GM19452 (cell line): Measurements from ENCODE around the gene SORCS2.

Experiments
- ATAC-seq: cut with Tn5 transposase; IDR thresholded peaks from one replicate; pipeline ENCODE4 v1.9.1; 2021; ENCODE audit not compliant: unreplicated experiment

The SORCS2 gene

GRCh38 chr4:7262134-7262533 lies 69.8 kb downstream of the SORCS2 start:
- ATAC-seq = no peak

DNA sequence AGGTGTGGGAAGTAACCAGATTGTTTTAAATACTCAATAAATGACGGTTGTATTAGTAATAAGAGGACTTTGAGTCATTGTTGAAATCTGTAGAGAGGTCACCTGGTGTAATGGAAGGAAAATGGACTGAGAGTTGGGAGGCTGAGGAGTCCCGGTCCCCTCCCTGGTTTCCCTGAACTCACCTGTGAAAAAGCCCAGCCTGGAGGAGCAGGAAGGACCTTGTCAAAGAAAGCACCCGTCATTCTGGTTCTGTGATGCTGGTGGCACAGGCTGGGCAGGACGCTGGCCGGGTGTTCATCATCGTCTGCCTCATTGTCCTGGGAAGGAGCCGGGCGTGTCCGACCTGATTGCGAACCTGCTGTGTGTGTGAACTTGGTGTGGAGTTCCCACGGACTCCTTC lies 70.8 kb downstream of the SORCS2 start:
- no peak for ATAC-seq

DNA sequence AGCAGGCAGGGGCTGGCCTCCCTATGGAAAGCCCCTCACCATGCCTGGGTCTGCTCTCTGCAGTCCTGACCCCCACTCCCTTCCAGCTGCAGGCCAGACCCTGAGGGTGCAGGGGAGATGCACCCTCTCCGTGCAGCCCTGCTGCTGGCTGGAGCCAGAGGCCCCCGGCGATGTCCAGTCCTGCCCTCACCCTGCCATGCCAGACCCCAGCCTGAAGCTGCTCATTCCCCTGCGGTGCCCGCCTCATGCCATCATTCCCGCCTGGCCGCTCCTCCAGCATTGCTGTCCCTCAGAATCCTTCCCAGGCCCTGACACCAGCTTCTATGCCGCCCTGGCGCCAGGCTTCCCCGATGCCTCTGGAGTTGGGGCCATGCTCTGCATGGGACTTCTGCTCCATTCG lies 72.4 kb downstream of the SORCS2 start:
- no peak for ATAC-seq

- ATAC-seq = no peak
Measured at GRCh38 chr4:7266525-7267292, 74.4 kb downstream of the SORCS2 start.

- no peak for ATAC-seq
Measured at GRCh38 chr4:7267829-7268228, 75.5 kb downstream of the SORCS2 start.

GRCh38 chr4:7268941-7269340 lies 76.6 kb downstream of the SORCS2 start:
- no peak for ATAC-seq

DNA sequence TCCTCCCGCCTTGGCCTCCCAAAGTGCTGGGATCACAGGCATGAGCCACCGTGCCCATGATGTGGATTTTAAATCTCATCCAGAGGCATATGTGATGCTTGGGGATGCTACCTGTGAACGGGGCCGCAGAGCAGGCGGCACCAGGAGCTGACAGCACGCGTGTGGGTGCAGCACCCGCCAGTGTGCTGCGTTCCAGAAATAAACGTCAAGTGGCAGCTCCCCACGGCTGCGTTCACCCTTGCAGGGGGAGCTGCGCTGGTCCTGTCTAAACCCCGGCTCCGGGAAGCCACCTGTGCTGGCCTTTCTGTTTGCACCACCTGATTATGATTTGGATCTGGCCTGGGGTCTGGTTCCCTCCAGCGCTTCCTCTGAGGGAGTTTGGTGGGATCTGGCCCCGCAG lies 77.8 kb downstream of the SORCS2 start:
- no peak for ATAC-seq

GRCh38 chr4:7272404-7272803 lies 80.1 kb downstream of the SORCS2 start:
- no peak for ATAC-seq

- ATAC-seq = no peak
Measured at GRCh38 chr4:7273738-7274297, 81.5 kb downstream of the SORCS2 start.

DNA sequence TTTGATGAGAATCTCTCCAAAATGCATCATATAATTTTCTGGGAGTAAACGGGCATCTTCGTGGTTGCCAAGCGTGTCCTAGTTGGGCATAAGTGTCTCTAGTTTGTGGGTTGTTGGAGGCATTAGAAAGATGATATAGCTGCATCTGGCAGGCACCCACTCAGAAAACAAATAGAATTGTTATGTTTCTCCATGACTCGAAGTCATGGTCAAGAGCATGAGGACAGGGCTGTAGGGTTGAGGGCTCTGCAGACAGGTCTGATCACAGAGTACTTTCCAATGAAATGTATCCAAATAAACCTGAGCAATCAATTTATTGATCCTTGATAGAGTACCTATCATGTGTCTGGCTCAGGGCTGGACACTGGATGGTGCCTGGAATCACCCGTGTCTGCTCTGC lies 82.7 kb downstream of the SORCS2 start:
- ATAC-seq = no peak

DNA sequence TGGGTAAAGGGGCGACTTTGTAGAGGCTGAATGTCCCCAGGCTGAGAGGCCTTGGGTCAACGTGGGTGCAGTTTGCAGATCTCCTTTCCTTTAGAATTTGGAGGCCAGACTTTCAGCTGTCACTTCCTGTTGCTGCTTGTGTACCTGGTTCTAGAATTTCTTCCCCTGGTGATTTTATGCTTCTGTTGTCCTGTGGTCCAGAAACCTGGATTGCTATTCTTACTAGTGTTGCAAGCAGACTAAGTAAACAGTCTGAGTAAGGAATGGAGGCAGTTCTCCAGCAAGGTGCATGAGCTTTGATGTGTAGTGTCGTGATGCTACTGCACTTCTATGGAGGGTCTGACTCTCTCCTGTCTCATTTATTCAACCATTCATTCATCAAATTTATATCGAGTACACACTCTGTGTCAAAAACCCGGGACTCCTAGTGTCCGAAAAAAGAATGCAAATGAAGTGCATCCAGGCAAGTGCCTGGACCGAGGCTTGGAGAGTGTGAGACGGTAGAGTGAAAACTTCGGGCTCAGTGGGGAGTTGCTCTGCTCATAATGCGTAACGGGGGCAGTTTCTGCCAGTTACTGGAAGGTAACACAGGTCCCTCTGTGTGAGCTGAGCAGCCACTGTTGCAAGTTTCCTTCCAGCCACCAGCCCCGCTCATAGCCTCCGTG lies 83.3 kb downstream of the SORCS2 start:
- ATAC-seq = no peak

DNA sequence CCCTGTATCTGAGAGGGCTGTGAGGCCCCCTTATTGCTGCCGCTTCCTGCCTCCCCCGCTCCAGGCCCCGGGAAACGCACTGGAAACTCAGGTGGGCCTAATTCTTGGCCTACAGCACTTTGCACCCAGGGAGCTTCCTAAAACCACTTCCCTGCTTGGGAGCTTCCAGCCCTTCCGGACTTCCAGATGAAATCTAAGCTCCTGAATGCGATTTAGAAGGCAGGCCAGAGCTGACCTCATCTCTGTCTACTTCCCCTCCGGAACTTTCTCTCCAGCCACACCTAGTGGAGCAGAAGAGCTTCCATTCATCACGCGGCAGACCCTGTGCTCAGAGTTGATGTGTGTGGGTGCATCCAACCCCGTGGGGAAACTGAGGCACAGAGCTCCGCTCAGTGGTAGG lies 84.2 kb downstream of the SORCS2 start:
- ATAC-seq = no peak

- no peak for ATAC-seq
Measured at GRCh38 chr4:7278071-7278765, 85.9 kb downstream of the SORCS2 start.

DNA sequence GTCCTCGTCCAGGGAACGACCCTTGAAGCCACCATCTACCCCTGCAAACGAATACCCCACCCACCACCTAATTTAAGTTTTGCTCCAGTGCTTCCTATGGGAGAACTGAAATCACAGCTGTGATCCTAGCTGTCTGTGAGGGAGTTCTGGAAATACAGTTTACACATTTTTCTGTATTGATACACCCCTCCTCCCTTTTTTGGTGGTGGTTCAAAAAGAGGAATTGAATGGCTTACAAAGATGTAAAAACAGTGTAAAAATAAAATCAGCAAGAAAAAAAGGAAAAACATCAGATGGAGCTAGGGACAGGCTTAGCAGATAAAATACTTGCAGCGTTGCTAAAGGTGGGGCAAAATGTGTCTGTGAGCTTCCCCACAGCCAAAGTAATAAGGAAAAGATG lies 86.6 kb downstream of the SORCS2 start:
- no peak for ATAC-seq

- ATAC-seq = no peak
Measured at GRCh38 chr4:7279902-7280301, 87.6 kb downstream of the SORCS2 start.

DNA sequence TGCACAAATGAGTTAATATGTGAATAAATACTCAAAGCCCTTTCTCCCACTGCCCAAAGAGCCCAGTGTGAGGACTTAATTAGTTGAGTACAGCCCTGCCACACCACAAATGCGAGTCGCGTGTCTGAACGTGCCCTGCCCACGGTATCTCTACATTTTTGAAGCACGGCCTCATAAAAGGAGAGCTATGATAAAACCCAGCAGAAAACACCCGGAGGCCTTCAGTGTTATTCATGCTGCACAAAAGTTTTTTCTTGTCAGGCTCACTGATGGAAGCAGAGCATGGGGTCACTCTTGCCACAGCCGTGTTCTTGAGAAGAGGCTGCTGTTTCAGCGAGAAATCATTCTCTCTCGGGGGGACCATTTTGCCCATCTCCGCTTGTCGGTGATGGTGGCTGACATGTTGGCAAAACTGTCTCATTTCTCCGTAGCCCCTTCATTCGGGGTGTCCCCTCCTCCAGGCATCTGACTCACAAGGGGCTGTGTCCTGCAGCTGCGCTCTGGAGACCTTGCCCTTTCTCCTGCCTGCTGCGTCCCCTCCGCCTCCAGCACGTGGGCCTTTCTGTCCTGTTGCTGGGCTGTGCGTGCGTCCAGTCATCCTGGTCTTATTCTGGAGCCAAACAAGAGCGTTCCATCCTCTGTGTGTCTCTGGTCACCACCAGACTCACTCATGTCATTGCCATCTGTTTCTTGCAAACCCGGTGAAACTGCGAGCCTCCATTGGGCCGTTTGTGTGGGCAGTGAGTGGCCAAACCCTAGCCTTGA lies 88.8 kb downstream of the SORCS2 start:
- ATAC-seq = no peak

- ATAC-seq = no peak
Measured at GRCh38 chr4:7281691-7282665, 89.6 kb downstream of the SORCS2 start.

DNA sequence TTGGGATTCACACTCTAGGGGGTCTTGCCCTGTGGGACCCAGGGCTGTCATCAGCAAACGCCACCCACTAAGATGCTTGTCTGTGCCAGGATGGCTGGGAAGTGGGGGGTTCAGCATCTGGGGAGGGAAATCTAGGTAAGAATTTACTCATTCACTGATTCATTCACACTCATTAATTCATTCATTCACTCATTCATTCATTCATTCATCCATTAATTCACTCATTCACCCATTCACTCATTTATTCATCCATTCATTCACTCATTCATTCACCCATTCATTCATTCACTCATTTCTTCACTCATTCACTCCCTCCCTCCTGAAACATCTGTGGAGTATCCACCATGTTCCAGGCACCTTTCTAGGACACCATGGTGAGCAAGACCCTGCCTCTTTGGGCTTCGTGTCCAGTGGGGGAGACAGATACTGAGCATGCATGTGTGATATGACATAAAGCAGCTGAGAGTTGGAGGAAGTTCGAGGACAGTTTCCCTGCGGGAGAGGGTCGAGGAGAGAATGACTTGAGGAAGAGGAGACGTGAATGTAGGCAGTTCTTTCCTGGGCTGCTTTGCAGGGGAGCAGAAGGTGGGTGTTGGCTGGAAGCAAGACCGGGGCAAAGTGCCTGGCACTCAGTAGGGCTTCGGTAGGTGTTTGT lies 90.6 kb downstream of the SORCS2 start:
- no peak for ATAC-seq
